ENCODE data around the gene TCF7L2.

Gene TCF7L2

DNA sequence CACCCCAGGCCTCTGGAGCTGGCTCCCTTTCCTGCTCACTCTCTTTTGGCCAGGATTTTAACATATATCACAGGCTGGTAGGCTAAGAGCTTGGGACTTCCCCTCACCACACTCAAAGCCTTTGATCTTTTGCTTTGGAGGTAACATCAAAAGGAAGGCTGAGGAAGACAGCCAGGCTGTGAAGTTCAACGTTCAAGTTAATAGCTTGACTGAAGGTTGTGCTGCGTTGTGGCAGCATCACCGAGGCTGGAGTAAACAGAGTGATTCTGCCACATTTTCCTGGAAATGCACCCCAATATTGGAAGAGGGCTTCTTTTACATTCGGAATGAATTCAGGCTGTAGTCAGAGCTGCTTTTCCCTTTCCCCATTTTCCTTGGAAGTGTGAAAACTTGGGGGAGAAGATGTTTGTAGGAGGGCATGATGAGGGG lies 57.3 kb downstream of the TCF7L2 start:
- peak overlapping the region; percentile 64; the same call in 1 of the 2 replicates for H3K27ac ChIP-seq
- TF ChIP-seq CTCF (conservative IDR thresholded peaks at IDR 0.05) = no peak

DNA sequence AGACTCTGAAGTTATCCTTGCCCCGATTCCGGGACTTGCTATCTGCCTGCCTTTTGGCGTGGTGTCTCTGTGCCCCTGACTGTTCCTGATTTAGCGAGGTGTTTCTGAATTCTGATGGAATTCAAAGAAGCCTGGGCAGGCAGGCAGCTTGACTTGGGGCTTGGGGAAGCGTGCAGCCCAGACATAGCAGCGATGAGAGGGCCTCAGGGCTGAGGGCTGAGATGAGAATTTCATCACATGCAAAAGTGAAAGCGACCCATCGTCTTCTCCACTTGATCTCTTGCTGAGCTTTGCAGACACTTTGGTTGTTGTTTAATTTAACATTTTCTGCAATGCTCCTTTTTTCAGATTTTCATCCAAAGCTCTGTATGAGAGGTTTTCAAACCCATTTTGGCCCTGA lies 57.8 kb downstream of the TCF7L2 start:
- H3K27ac ChIP-seq = no peak overlapping the region
- TF ChIP-seq CTCF (conservative IDR thresholded peaks at IDR 0.05) = no peak

DNA sequence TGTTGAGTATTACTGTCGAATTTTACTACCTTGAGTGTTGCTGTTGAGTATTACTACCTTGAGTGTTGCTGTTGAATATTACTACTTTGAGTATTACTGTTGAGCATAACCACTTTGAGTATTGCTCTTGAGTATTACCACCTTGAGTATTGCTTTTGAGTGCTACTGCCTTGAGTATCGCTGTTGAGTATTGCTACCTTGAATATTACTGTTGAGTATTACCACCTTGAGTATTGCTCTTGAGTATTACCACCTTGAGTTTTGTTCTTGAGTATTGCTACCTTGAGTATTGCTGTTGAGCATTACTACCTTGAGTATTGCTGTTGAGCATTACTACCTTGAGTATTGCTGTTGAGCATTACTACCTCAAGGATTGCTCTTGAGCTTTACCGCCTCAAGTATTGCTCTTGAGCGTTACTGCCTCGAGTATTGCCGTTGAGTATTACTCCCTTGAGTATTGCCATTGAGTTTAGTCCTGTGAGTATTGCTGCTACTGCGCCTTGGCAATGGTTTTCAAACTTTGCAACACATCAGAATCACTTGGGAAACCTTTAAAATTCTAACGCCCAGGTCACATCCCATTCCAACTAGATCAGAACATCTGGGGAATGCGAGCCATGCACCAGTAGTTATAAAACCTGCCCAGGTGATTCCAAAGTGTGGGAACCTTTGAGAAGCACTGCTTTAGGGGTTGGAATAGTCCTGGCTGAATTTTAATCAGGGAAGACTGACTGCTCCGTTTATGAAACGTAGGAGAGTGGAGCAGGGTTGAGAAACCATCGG lies 61.7 kb downstream of the TCF7L2 start:
- no peak for TF ChIP-seq CTCF (conservative IDR thresholded peaks at IDR 0.05)
- no peak overlapping the region for H3K27ac ChIP-seq

DNA sequence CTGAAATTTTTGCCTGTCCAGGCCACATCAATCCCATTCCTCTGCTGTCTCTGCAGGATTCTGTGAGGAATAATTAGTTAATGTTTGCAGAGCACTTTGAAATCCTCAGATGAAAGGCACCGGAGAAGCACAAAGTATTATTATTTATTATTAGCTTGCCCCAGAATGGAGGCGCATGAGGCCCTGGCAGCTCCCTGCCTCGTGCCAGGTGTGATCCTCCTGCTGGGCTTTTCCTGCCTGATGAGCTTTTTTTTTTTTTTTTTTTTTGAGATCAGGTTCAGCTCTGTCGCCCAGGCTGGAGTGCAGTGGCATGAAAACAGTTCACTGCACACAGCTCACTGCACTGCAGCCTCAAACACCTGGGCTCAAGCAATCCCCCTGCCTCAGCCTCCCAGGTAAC lies 65.2 kb downstream of the TCF7L2 start:
- TF ChIP-seq CTCF (conservative IDR thresholded peaks at IDR 0.05) = no peak

GRCh38 chr10:113017376-113017775 lies 67.3 kb downstream of the TCF7L2 start:
- TF ChIP-seq CTCF (conservative IDR thresholded peaks at IDR 0.05) = no peak
- no peak overlapping the region for H3K27ac ChIP-seq

More for the DNA sequence above, 65.2 kb downstream of the TCF7L2 start:
- H3K27ac ChIP-seq = no peak overlapping the region

- no peak overlapping the region for H3K27ac ChIP-seq
- TF ChIP-seq CTCF (conservative IDR thresholded peaks at IDR 0.05) = no peak
These were observed 68.0 kb downstream of the TCF7L2 start for GRCh38 chr10:113018034-113018433.

- no peak for TF ChIP-seq CTCF (conservative IDR thresholded peaks at IDR 0.05)
- no peak overlapping the region for H3K27ac ChIP-seq
These were observed 69.0 kb downstream of the TCF7L2 start for GRCh38 chr10:113019096-113019495.
